HG03565 (cell line): ENCODE measurements around the gene RMI1.
A peak's percentile ranks its signal among the peaks of the same experiment; 100 is the strongest.

ENCODE experiments used
- ATAC-seq: cut with Tn5 transposase; IDR thresholded peaks from one replicate; pipeline ENCODE4 v1.9.1; 2021; ENCODE audit warnings: mild to moderate bottlenecking, moderate library complexity; ENCODE audit not compliant: unreplicated experiment

Gene RMI1

GRCh38 chr9:83967073-83967472, 13.5 kb upstream of the RMI1 start:
- no peak for ATAC-seq

GRCh38 chr9:83969602-83970001, 11.0 kb upstream of the RMI1 start:
- no peak for ATAC-seq

- no peak for ATAC-seq
These were observed 9.1 kb upstream of the RMI1 start for GRCh38 chr9:83971485-83971884.

- no peak for ATAC-seq
These were observed 8.3 kb upstream of the RMI1 start for GRCh38 chr9:83972286-83972685.

GRCh38 chr9:83975300-83975699, 5.3 kb upstream of the RMI1 start:
- no peak for ATAC-seq

- no peak for ATAC-seq
These were observed 4.2 kb upstream of the RMI1 start for GRCh38 chr9:83976372-83976771.

GRCh38 chr9:83977196-83977595, 3.4 kb upstream of the RMI1 start:
- ATAC-seq: no peak

GRCh38 chr9:83978992-83979811, 1.4 kb upstream of the RMI1 start:
- no peak for ATAC-seq

- ATAC-seq: peak; percentile 76
These were observed 702 bp upstream of the RMI1 start, which contains the start of gene HNRNPK for GRCh38 chr9:83979812-83980394. Gene HNRNPK (minus strand): TSS chr9:83980215. CDS start chr9:83978252, 1,963 bp downstream.

GRCh38 chr9:83981126-83981871, 694 bp downstream of the RMI1 start:
- ATAC-seq: peak; percentile 11

- ATAC-seq: peak; percentile 34
These were observed 5.6 kb downstream of the RMI1 start for GRCh38 chr9:83986195-83986594.

GRCh38 chr9:83986765-83987401, 6.3 kb downstream of the RMI1 start:
- no peak for ATAC-seq

- ATAC-seq: no peak
These were observed 6.8 kb downstream of the RMI1 start for GRCh38 chr9:83987402-83987791.

- ATAC-seq: no peak
These were observed 7.8 kb downstream of the RMI1 start for GRCh38 chr9:83988411-83988810.

- no peak for ATAC-seq
These were observed 10.8 kb downstream of the RMI1 start for GRCh38 chr9:83991355-83991754.

- ATAC-seq: no peak
These were observed 11.8 kb downstream of the RMI1 start for GRCh38 chr9:83992407-83992806.

GRCh38 chr9:83992901-83993300, 12.3 kb downstream of the RMI1 start:
- no peak for ATAC-seq

- ATAC-seq: no peak
These were observed 15.5 kb downstream of the RMI1 start for GRCh38 chr9:83996126-83996525.

GRCh38 chr9:83999141-83999918, 18.7 kb downstream of the RMI1 start:
- no peak for ATAC-seq

- no peak for ATAC-seq
These were observed 19.6 kb downstream of the RMI1 start for GRCh38 chr9:84000186-84000585.

GRCh38 chr9:84001621-84002020, 21.0 kb downstream of the RMI1 start:
- ATAC-seq: no peak
